Stimulated activated CD8-positive, alpha-beta memory T cell treated with anti-CD3 and anti-CD28 coated beads, Interleukin-12 subunit alpha, Interleukin-12 subunit beta, amount 100 ng/mL, for 1 hour (primary cell): ENCODE data around the gene ST6GALNAC1.

Source experiments
- DNase-seq: peaks from one replicate; pipeline ENCODE4 v3.0.0-alpha.2; 2020; ENCODE audit warnings: low read depth

The ST6GALNAC1 gene

DNA sequence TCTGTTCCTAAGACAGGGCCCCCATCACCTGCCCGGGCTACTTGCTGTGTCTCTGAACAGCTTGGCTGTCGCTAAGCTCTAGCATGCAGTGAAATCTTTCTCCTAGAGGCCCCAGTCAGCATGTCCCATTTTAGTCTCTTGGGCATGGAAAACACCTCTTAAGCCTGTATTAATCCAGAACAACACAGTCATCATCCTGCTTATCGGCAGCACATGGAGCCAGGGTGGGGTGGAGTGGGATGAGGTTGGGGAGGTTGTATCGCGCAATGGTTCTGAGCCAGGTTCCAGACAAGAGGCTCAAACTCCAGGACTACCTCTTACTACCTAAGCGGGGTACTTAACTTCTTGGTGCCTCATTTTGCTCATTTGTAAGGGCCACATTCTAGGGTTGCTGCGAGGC lies 65.7 kb downstream of the ST6GALNAC1 start:
- DNase-seq: no peak

DNA sequence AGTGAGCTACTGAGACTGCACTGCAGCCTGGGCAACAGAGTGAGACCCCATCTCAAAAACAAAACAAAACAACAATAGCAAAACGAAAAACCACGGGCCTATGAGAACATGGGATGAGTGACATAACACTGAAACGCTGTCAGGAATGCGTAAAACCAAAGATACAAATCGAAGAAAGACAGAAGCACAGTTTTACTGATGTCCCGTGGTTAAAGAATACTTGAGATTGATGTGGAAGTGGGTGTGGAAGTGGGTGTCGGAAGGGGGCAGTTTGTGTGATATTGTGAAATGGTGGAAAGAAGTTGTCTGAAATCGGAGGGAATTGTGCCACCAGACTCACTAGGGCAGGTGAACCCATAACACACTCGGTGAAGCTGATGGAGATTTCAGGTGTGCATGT lies 67.4 kb downstream of the ST6GALNAC1 start:
- DNase-seq: no peak

DNA sequence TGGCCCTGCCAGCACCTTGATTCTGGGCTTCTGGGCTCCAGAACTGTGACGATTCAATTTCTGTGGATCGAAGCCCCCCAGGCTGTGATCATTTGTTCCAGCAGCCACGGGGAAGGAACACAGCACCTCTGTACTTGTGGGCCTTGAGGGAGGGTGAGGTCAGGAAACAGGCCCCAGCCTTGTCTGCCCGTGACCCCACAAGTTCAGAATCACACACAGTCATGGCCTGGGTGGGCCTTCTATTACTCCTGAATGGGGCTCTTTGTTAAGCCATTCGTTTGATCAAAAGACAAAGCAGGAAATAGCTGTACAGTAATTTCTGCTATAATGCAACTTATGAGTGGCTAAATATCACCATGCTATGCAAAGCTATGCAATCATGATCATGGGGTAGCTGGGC lies 68.0 kb downstream of the ST6GALNAC1 start:
- no peak for DNase-seq
